ENCODE data around the gene KDM7A. TPM values are rescaled to one million over a fixed set of nuclear protein-coding genes. Genes with fewer than 3 reads are reported as not detected.
A peak's percentile ranks its signal among the peaks of the same experiment; 100 is the strongest.

Gene KDM7A, protein sequence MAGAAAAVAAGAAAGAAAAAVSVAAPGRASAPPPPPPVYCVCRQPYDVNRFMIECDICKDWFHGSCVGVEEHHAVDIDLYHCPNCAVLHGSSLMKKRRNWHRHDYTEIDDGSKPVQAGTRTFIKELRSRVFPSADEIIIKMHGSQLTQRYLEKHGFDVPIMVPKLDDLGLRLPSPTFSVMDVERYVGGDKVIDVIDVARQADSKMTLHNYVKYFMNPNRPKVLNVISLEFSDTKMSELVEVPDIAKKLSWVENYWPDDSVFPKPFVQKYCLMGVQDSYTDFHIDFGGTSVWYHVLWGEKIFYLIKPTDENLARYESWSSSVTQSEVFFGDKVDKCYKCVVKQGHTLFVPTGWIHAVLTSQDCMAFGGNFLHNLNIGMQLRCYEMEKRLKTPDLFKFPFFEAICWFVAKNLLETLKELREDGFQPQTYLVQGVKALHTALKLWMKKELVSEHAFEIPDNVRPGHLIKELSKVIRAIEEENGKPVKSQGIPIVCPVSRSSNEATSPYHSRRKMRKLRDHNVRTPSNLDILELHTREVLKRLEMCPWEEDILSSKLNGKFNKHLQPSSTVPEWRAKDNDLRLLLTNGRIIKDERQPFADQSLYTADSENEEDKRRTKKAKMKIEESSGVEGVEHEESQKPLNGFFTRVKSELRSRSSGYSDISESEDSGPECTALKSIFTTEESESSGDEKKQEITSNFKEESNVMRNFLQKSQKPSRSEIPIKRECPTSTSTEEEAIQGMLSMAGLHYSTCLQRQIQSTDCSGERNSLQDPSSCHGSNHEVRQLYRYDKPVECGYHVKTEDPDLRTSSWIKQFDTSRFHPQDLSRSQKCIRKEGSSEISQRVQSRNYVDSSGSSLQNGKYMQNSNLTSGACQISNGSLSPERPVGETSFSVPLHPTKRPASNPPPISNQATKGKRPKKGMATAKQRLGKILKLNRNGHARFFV
- total RNA-seq (2021), result 9.6 and 11.7 TPM in 2 replicates
- percentile 77 among the genes with signal in this experiment for Bru-seq, nascent RNA
- BruChase-seq, experiment 1, labeled RNA remaining after a 2-hour chase, result percentile 76 among the genes with signal in this experiment
- BruChase-seq, experiment 2, labeled RNA remaining after a 6-hour chase, result percentile 61 among the genes with signal in this experiment
- long read RNA-seq, full-length matches to known transcripts, result 3 of 9 reads
- long read RNA-seq, partial matches to known transcripts, result 0 of 9 reads
- long read RNA-seq, other reads (novel, unspliced or antisense), result 6 of 9 reads

DNA sequence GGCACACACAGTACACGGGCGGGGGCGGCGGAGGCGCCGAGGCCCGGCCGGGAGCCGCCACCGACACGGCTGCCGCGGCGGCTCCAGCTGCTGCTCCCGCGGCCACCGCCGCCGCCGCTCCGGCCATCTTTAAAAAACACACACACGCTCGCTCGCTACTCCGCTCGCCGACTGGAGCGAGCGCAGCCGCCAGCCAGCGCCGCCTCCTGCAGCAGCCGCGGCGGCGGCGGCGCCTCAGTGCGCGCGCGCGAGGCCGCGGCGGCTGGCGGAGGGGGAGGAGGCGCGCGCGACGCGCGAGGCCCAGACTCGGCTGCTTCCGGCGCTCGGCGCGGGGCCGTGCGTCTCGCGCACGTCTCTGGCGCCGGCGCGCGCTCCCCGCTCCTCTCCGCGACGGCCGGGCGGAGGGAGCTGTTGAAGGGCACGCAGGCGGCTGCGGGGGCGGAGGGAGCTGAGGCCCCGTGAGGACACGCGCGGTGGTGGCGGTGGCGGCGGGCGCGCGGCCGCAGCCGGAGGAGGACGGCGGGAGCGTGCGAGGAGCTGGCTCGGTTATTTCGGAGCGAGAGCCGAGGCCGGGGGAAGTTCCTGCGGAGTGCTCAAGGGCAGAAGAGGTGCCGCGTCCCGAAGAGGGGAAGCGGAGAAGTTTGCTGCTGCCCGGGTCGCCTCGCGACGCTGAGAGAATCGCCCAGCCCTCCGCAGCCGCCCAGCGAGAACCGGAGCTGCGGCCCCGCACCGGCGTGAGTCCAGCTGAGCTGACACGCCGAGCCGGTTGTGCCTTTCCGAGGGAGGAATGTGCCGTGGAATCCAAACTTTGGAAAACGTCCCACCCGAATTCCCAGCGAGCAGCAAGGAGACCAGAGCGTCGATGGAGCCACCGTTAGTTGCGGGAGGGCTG, at the start of gene KDM7A:
TSS of gene KDM7A (minus strand) at position 173 of the 892 bp plus-strand sequence. CDS start at position 127, 46 bp downstream.
- Histone ChIP-seq H3K9me3 (ENCODE audit: low read depth, low read length, poor library complexity, severe bottlenecking) (peaks cover 5% of the 10 kb centered on the region), H3K27me3 (replicated peaks; ENCODE audit: insufficient read depth, low read depth, low read length, poor library complexity) (no peaks in the 10 kb centered on the region), H3K4me1 (ENCODE audit: insufficient read depth, low read length, poor library complexity, severe bottlenecking) (no peaks in the 10 kb centered on the region), H3K36me3 (ENCODE audit: insufficient read depth, low read length, poor library complexity, severe bottlenecking) (no peaks in the 10 kb centered on the region), H3K4me3 (ENCODE audit: low read depth, low read length, poor library complexity, severe bottlenecking) (peak within 1 kb of the TSS; percentile 84), H3K27ac (ENCODE audit: low read depth, low read length, poor library complexity, severe bottlenecking) (peak within 1 kb of the TSS; percentile 77)
- ChIA-PET CTCF (interaction anchor here (0.9 kb wide), 1 partner anchor 267 kb away, joined by 7 read pairs; no protein-coding TSS in a partner anchor), POLR2A (ENCODE audit: low non-redundant PET) (interaction anchor here (0.6 kb wide), 1 partner anchor 551 kb away, joined by 3 read pairs; no protein-coding TSS in a partner anchor)
- TSS peak; percentile 59 for BruUV-seq (replicated peaks)
- no peak for TF ChIP-seq EZH2 (IDR thresholded peaks at IDR 0.05; ENCODE audit: borderline replicate concordance, low read depth, low read length, poor library complexity, severe bottlenecking)
- TF ChIP-seq, protein P1, sequence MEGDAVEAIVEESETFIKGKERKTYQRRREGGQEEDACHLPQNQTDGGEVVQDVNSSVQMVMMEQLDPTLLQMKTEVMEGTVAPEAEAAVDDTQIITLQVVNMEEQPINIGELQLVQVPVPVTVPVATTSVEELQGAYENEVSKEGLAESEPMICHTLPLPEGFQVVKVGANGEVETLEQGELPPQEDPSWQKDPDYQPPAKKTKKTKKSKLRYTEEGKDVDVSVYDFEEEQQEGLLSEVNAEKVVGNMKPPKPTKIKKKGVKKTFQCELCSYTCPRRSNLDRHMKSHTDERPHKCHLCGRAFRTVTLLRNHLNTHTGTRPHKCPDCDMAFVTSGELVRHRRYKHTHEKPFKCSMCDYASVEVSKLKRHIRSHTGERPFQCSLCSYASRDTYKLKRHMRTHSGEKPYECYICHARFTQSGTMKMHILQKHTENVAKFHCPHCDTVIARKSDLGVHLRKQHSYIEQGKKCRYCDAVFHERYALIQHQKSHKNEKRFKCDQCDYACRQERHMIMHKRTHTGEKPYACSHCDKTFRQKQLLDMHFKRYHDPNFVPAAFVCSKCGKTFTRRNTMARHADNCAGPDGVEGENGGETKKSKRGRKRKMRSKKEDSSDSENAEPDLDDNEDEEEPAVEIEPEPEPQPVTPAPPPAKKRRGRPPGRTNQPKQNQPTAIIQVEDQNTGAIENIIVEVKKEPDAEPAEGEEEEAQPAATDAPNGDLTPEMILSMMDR (conservative IDR thresholded peaks at IDR 0.05; ENCODE audit: low read depth, low read length), result no peak
- intact Hi-C loops (cut with micrococcal nuclease; ENCODE audit: unreplicated experiment), result loop anchor here (10.0 kb wide), 1 partner anchor 318 kb away; no protein-coding TSS in a partner anchor
- DNase-seq (ENCODE audit: low spot score), result peak; percentile 94

DNA sequence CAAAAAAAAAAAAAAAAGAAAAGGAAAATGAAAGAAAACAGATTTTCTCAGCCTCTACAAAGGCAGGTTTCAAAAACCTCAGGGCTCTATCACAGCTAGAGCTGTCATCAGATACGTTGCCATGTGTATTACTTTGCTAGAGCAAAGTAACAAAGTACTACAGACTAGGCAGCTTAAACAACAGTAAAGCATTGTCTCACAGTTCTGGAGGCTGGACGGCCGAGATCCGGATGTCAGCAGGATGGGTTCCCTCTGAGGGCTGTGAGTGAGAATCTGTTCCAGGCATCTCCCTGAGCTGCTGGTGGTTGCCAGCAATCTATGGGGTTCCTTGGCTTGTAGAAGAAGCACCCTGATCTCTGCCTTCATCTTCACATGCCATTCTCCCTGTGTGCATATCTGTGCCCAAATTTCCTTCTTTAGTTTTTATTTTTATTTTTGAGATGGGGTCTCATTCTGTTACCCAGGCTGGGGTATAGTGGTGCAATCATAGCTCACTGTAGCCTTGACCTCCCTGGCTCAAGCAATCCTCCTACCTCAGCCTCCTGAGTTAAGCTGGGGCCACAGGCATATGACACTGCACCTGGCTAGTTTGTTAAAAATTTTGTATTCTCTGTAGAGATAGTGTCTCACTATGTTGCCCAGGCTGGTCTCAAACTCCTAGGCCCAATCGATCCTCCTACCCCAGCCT, 48.9 kb upstream of the KDM7A start:
- TF ChIP-seq EZH2 (IDR thresholded peaks at IDR 0.05; ENCODE audit: borderline replicate concordance, low read depth, low read length, poor library complexity, severe bottlenecking), result no peak
- TF ChIP-seq, protein P1 (conservative IDR thresholded peaks at IDR 0.05; ENCODE audit: low read depth, low read length), result no peak
- Histone ChIP-seq H3K36me3 (ENCODE audit: insufficient read depth, low read length, poor library complexity, severe bottlenecking) (no peaks in the 10 kb centered on the region), H3K4me3 (ENCODE audit: low read depth, low read length, poor library complexity, severe bottlenecking) (no peak overlapping the region), H3K27me3 (replicated peaks; ENCODE audit: insufficient read depth, low read depth, low read length, poor library complexity) (peaks cover 8% of the 10 kb centered on the region), H3K9me3 (ENCODE audit: low read depth, low read length, poor library complexity, severe bottlenecking) (no peaks in the 10 kb centered on the region), H3K4me1 (ENCODE audit: insufficient read depth, low read length, poor library complexity, severe bottlenecking) (no peaks in the 10 kb centered on the region), H3K27ac (ENCODE audit: low read depth, low read length, poor library complexity, severe bottlenecking) (no peak overlapping the region)
- ChIA-PET CTCF (no interaction called here), POLR2A (ENCODE audit: low non-redundant PET) (no interaction called here)
- no peak for DNase-seq (ENCODE audit: low spot score)
- no TSS peak for BruUV-seq (replicated peaks)
- intact Hi-C loops (cut with micrococcal nuclease; ENCODE audit: unreplicated experiment), result no loop called here
